ENCODE data around the gene PID1. TPM values are rescaled to one million over a fixed set of nuclear protein-coding genes. Genes with fewer than 3 reads are reported as not detected.

Gene PID1
- total RNA-seq, 2 donors from 2014 or later, result 66.2 to 109 TPM

- Histone ChIP-seq H3K9me3 (peaks cover 9% of the 10 kb centered on the region), H3K36me3 (no peaks in the 10 kb centered on the region), H3K4me3 (no peak overlapping the region), H3K27me3 (replicated peaks; ENCODE audit: insufficient read depth) (no peaks in the 10 kb centered on the region), H3K4me1 (ENCODE audit: control insufficient read depth in 1 of 2, low read depth in 2 of 2) (peaks cover 21 to 83% of the 10 kb centered on the region in 2 donors), H3K27ac (peak overlapping the region; percentile 21 to 54)
- no peak for ATAC-seq (ENCODE audit: insufficient number of reproducible peaks, low FRiP score, low read depth)
- no peak for TF ChIP-seq CTCF (IDR thresholded peaks at IDR 0.05)
- DNase-seq (ENCODE audit: low spot score), result no peak
Observed at GRCh38 chr2:229244975-229245374, 26.1 kb downstream of the PID1 start.

- peaks cover 17 to 73% of the 10 kb centered on the region in 2 donors for H3K4me1 ChIP-seq (ENCODE audit: control insufficient read depth in 1 of 2, low read depth in 2 of 2)
- DNase-seq (ENCODE audit: low spot score) (no peak), ATAC-seq (ENCODE audit: insufficient number of reproducible peaks, low FRiP score, low read depth) (no peak)
- no peak overlapping the region for H3K4me3 ChIP-seq
- no peak for TF ChIP-seq CTCF (IDR thresholded peaks at IDR 0.05)
- no peaks in the 10 kb centered on the region for H3K27me3 ChIP-seq (replicated peaks; ENCODE audit: insufficient read depth)
- H3K9me3 ChIP-seq, result peaks cover 9% of the 10 kb centered on the region
- H3K36me3 ChIP-seq, result no peaks in the 10 kb centered on the region
- H3K27ac ChIP-seq, result peak overlapping the region in 1 of 2 donors; percentile 54
Observed at GRCh38 chr2:229243890-229244560, 27.1 kb downstream of the PID1 start.

DNA sequence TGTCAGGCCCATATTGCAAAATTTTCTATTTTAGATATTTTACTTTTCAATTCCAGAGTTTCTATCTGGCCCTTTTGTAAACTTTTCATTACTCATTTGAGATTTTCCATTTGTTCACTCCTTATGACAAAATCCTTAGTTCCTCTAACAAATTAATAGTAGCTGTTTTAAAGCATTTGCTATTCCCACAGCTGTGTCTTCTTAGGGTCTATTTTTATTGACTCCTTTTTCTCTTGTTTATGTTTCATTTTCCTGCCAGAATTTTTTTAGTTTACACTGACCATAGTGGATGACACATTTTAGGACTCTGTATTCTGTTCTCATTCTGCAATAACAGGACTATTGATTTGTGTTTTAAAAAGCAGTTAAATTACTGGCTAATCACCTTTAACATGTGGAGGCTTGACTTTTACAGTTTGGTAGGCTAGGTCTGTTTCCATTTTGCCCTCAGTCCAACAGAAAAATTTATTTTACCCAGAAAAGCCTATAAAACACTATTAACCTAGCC, 30.0 kb downstream of the PID1 start:
- H3K4me1 ChIP-seq (ENCODE audit: control insufficient read depth in 1 of 2, low read depth in 2 of 2), result peaks cover 6 to 61% of the 10 kb centered on the region in 2 donors
- TF ChIP-seq CTCF (IDR thresholded peaks at IDR 0.05), result no peak
- H3K27ac ChIP-seq, result no peak overlapping the region
- DNase-seq (ENCODE audit: low spot score) (no peak), ATAC-seq (ENCODE audit: insufficient number of reproducible peaks, low FRiP score, low read depth) (no peak)
- H3K36me3 ChIP-seq, result no peaks in the 10 kb centered on the region
- no peak overlapping the region for H3K4me3 ChIP-seq
- no peaks in the 10 kb centered on the region for H3K27me3 ChIP-seq (replicated peaks; ENCODE audit: insufficient read depth)
- H3K9me3 ChIP-seq, result peaks cover 9% of the 10 kb centered on the region

GRCh38 chr2:229239021-229239420, 32.1 kb downstream of the PID1 start:
- DNase-seq (ENCODE audit: low spot score), result no peak
- ATAC-seq (ENCODE audit: insufficient number of reproducible peaks, low FRiP score, low read depth), result no peak

GRCh38 chr2:229237270-229237669, 33.8 kb downstream of the PID1 start:
- peaks cover 0 to 30% of the 10 kb centered on the region in 2 donors for H3K4me1 ChIP-seq (ENCODE audit: control insufficient read depth in 1 of 2, low read depth in 2 of 2)
- DNase-seq (ENCODE audit: low spot score) (no peak), ATAC-seq (ENCODE audit: insufficient number of reproducible peaks, low FRiP score, low read depth) (no peak)
- H3K27me3 ChIP-seq (replicated peaks; ENCODE audit: insufficient read depth), result no peaks in the 10 kb centered on the region
- H3K36me3 ChIP-seq, result no peaks in the 10 kb centered on the region
- H3K9me3 ChIP-seq, result peaks cover 9% of the 10 kb centered on the region
- no peak for TF ChIP-seq CTCF (IDR thresholded peaks at IDR 0.05)
- H3K4me3 ChIP-seq, result no peak overlapping the region
- no peak overlapping the region for H3K27ac ChIP-seq

More at GRCh38 chr2:229239021-229239420, 32.1 kb downstream of the PID1 start:
- peaks cover 0 to 47% of the 10 kb centered on the region in 2 donors for H3K4me1 ChIP-seq (ENCODE audit: control insufficient read depth in 1 of 2, low read depth in 2 of 2)
- H3K27ac ChIP-seq, result no peak overlapping the region
- H3K27me3 ChIP-seq (replicated peaks; ENCODE audit: insufficient read depth), result no peaks in the 10 kb centered on the region
- TF ChIP-seq CTCF (IDR thresholded peaks at IDR 0.05), result no peak
- H3K9me3 ChIP-seq, result peaks cover 9% of the 10 kb centered on the region
- H3K4me3 ChIP-seq, result no peak overlapping the region
- no peaks in the 10 kb centered on the region for H3K36me3 ChIP-seq

Data from thoracic aorta (tissue), 2 donors.